ENCODE measurements around the gene TMEM47.

DNA sequence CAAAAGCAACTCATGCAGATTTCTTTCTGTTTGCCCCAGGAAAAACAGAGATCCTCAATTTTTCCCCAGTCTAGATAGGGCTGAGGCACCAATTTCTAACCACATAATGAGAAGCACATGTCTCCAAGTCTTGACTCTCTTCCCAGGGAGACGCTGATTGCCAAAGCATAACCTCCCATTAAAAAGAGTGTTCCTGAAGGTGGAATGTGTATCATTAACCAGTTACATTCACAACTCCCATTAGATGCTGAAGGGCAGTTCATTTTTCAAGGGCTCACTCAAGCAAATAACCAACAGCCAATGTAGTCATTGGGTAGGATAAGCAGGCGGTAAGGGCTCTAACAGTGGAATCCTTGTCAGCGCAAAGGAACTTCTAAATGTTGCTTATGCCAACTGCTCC is 27.5 kb downstream of the TMEM47 start:
- TF ChIP-seq POLR2A (IDR thresholded peaks at IDR 0.05), result no peak
- TF ChIP-seq POLR2AphosphoS5 (IDR thresholded peaks at IDR 0.05), result no peak
- TF ChIP-seq CTCF (IDR thresholded peaks at IDR 0.05), result no peak
